Activated CD8-positive, alpha-beta T cell treated with anti-CD3 and anti-CD28 coated beads for 36 hours (primary cell): ENCODE measurements around the gene DHFR. TPM values are rescaled to one million over a fixed set of nuclear protein-coding genes. Genes with fewer than 3 reads are reported as not detected.
"Not testable (repeated sequence)": the region's sequence is repeated elsewhere in the genome, so short reads cannot be mapped to it uniquely, and the experiment has no call there.

ENCODE experiments used
- ATAC-seq: fragments of 200-7000 bp; cut with Tn5 transposase; one replicate; pipeline ENCODE4 v1.10.0; 2021; ENCODE audit warnings: mild to moderate bottlenecking, moderate library complexity
- CTCF ChIA-PET: fragments of 350-600 bp; sonication (Branson Sonifier 250); formaldehyde crosslinking; loops from one replicate; lab custom pipeline; 2021; ENCODE audit warnings: antibody characterized with exemption; lab: Charles Lee
- POLR2A ChIA-PET: fragments of 350-600 bp; sonication (Branson Sonifier 250); formaldehyde crosslinking; loops from one replicate; lab custom pipeline; 2021; ENCODE audit warnings: antibody characterized with exemption; lab: Charles Lee
- DNase-seq: peaks from one replicate; pipeline ENCODE4 v3.0.0-alpha.2; 2020
- H3K27ac Mint-ChIP-seq: one replicate; pipeline ENCODE4 v1.8.0; 2021; ENCODE audit warnings: mild to moderate bottlenecking, mixed read lengths
- H3K27me3 Mint-ChIP-seq: one replicate; pipeline ENCODE4 v1.8.0; 2021; ENCODE audit warnings: mixed read lengths
- H3K36me3 Mint-ChIP-seq: one replicate; pipeline ENCODE4 v1.8.0; 2021; ENCODE audit warnings: low read depth, mixed read lengths
- H3K4me1 Mint-ChIP-seq: one replicate; pipeline ENCODE4 v1.8.0; 2021; ENCODE audit warnings: low read depth, mixed read lengths
- H3K4me3 Mint-ChIP-seq: one replicate; pipeline ENCODE4 v1.8.0; 2021; ENCODE audit warnings: mild to moderate bottlenecking, moderate library complexity, mixed read lengths
- H3K9me3 Mint-ChIP-seq: one replicate; pipeline ENCODE4 v1.8.0; 2021; ENCODE audit warnings: mixed read lengths
- intact Hi-C: fragments of 100-400 bp; cut with micrococcal nuclease; formaldehyde crosslinking; loops from one replicate; pipeline ENCODE4 v1.10.0; 2022
- total RNA-seq, 2 experiments: library from RNA; stranded (reverse); gene quantifications; one replicate each; pipeline ENCODE4 v1.2.3, GENCODE V29; 2021
- TF ChIP-seq, protein P1 (sequence below): fragments of 200-600 bp; IDR thresholded peaks from one replicate; pipeline ENCODE4 v1.8.0; 2022; ENCODE audit warnings: antibody characterized with exemption, mild to moderate bottlenecking

The DHFR gene
- total RNA-seq, 2 experiments from 2014 or later: 107 to 109 TPM

DNA sequence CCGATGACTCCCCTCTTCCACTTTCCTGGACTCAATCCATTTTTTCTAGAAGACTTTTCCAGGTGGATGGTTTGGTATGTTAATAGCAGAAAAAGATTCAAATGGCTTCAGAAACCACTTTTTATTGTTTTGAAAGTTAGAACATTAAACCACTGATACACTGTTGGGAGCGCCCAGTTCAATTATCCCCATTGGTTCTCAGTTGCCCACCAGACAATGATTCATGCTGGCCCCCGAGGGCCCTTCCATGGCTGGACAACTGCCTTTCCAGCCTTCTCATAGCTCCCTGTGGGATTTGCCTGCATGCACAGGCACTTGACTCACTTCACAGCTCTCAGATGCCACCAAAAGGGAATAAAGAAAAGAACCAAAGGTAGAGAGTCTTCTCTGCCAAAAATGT is 63.4 kb downstream of the DHFR start:
- CTCF ChIA-PET: no interaction called here
- TF ChIP-seq, protein P1, sequence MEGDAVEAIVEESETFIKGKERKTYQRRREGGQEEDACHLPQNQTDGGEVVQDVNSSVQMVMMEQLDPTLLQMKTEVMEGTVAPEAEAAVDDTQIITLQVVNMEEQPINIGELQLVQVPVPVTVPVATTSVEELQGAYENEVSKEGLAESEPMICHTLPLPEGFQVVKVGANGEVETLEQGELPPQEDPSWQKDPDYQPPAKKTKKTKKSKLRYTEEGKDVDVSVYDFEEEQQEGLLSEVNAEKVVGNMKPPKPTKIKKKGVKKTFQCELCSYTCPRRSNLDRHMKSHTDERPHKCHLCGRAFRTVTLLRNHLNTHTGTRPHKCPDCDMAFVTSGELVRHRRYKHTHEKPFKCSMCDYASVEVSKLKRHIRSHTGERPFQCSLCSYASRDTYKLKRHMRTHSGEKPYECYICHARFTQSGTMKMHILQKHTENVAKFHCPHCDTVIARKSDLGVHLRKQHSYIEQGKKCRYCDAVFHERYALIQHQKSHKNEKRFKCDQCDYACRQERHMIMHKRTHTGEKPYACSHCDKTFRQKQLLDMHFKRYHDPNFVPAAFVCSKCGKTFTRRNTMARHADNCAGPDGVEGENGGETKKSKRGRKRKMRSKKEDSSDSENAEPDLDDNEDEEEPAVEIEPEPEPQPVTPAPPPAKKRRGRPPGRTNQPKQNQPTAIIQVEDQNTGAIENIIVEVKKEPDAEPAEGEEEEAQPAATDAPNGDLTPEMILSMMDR: no peak
- H3K36me3 Mint-ChIP-seq: no peaks in the 10 kb centered on the region
- H3K4me1 Mint-ChIP-seq: no peaks in the 10 kb centered on the region
- intact Hi-C loops: no loop called here
- no peaks in the 10 kb centered on the region for H3K9me3 Mint-ChIP-seq
- H3K27ac Mint-ChIP-seq: no peak overlapping the region
- DNase-seq: no peak
- no peaks in the 10 kb centered on the region for H3K27me3 Mint-ChIP-seq
- POLR2A ChIA-PET: no interaction called here
- no peak overlapping the region for H3K4me3 Mint-ChIP-seq
- no peak for ATAC-seq

- no peak for DNase-seq
- CTCF ChIA-PET: no interaction called here
- intact Hi-C loops: no loop called here
- TF ChIP-seq, protein P1: no peak
- Mint-ChIP-seq H3K36me3 (no peaks in the 10 kb centered on the region), H3K27me3 (no peaks in the 10 kb centered on the region), H3K9me3 (no peaks in the 10 kb centered on the region), H3K27ac (no peak overlapping the region), H3K4me1 (no peaks in the 10 kb centered on the region), H3K4me3 (no peak overlapping the region)
- POLR2A ChIA-PET: no interaction called here
- no peak for ATAC-seq
Measured at GRCh38 chr5:80590766-80591165, 64.0 kb downstream of the DHFR start.

DNA sequence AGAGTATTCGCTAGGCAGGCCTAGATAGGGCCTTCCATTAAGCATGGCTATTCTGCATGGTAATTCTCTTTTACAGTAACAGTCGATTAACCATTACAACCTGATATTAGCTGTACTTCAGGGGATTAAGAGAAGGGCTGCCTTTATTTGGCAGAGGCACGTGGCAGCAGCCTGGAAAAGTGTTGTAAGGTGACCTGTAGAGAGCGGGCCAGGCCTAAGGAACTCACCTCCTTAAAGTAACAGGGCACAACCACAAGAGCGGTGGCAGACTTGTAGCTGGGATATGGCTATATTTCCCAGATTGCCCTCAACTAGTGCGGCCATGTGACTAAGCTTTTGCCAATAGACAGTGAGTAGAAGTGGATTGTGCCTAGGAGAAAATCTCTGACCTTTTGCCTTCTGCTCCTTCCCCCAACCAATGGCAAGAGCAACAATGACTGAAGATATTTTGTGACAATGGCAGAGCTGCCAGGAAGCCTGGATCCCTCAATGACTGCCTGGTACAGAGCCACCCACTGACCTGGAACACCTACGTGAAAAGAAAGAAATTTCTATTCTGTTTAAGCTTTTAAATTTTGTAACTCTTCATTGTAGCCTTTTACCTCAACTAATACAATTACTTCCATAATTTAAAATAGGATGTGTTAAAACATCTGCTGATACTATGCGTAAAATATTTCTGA is 65.8 kb downstream of the DHFR start:
- intact Hi-C loops: no loop called here

DNA sequence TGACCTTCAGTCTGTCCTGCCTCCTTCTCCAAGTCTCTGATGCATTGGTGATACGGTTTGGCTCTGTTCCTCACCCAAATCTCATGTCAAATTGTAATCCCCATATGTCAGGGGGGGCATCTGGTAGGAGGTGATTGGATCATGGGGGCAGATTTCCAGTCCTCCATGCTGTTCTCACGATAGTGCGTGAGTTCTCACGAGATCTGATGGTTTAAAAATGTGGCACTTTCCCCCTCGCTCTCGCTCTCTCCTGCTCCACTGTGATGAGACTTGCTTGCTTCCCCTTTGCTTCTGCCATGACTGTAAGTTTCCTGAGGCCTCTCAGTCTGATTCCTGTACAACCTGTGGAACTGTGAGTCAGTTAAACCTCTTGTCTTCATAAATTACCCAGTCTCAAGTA is 70.0 kb downstream of the DHFR start:
- POLR2A ChIA-PET: no interaction called here

More for the DNA sequence above, 65.8 kb downstream of the DHFR start:
- Mint-ChIP-seq H3K4me3 (no peak overlapping the region), H3K9me3 (no peaks in the 10 kb centered on the region), H3K27ac (no peak overlapping the region), H3K27me3 (no peaks in the 10 kb centered on the region), H3K4me1 (no peaks in the 10 kb centered on the region), H3K36me3 (no peaks in the 10 kb centered on the region)
- no peak for DNase-seq
- ChIA-PET POLR2A (interaction anchor here (0.8 kb wide), 1 partner anchor 13 kb away, joined by 4 read pairs; no protein-coding TSS in a partner anchor), CTCF (interaction anchor here (0.8 kb wide), 1 partner anchor 10 kb away, joined by 3 read pairs; no protein-coding TSS in a partner anchor)
- TF ChIP-seq, protein P1: no peak
- no peak for ATAC-seq

DNA sequence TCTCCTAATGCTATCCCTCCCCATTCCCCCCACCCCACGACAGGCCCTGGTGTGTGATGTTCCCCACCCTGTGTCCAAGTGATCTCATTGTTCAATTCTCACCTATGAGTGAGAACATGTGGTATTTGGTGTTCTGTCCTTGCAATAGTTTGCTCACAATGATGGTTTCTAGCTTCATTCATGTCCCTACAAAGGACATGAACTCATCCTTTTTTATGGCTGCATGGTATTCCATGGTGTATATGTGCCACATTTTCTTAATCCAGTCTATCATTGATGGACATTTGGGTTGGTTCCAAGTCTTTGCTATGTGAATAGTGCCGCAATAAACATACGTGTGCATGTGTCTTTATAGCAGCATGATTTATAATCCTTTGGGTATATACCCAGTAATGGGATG is 74.5 kb downstream of the DHFR start:
- intact Hi-C loops, H3K27ac Mint-ChIP-seq, H3K4me1 Mint-ChIP-seq, H3K9me3 Mint-ChIP-seq, H3K36me3 Mint-ChIP-seq, ATAC-seq, DNase-seq, CTCF ChIA-PET, H3K4me3 Mint-ChIP-seq, POLR2A ChIA-PET: not testable (repeated sequence)
- H3K27me3 Mint-ChIP-seq: peaks cover 15% of the 10 kb centered on the region

More for the DNA sequence above, 70.0 kb downstream of the DHFR start:
- Mint-ChIP-seq H3K36me3 (no peaks in the 10 kb centered on the region), H3K4me3 (no peak overlapping the region), H3K4me1 (no peaks in the 10 kb centered on the region), H3K9me3 (no peaks in the 10 kb centered on the region), H3K27me3 (peaks cover 1% of the 10 kb centered on the region), H3K27ac (no peak overlapping the region)
- no peak for DNase-seq
- TF ChIP-seq, protein P1: no peak
- intact Hi-C loops: no loop called here
- CTCF ChIA-PET: no interaction called here
- no peak for ATAC-seq
